GM23338 (cell line): ENCODE results near the gene CNTNAP2. TPM values are rescaled to one million over a fixed set of nuclear protein-coding genes. Genes with fewer than 3 reads are reported as not detected.

Experiments
- ATAC-seq: fragments of 200-7000 bp; cut with Tn5 transposase; 3 replicates; pipeline ENCODE4 v1.9.1; 2020
- DNase-seq: peaks from one replicate; pipeline ENCODE4 v3.0.0-alpha.2; 2015; ENCODE audit warnings: low spot score
- H2AFZ ChIP-seq: fragments of 200-600 bp; sonication (generic); 2 replicates; pipeline ENCODE4 v1.8.0; 2016; ENCODE audit warnings: antibody characterized with exemption, mild to moderate bottlenecking, moderate library complexity
- H3F3A ChIP-seq: fragments of 200-600 bp; sonication (generic); replicated peaks from 2 replicates; pipeline ENCODE4 v1.8.0; 2017; ENCODE audit warnings: antibody characterized with exemption, mixed run types, low read depth
- H3K27ac ChIP-seq: fragments of 200-600 bp; sonication (generic); 2 replicates; pipeline ENCODE4 v1.6.1; 2016; ENCODE audit warnings: low read depth
- H3K27me3 ChIP-seq: fragments of 200-600 bp; sonication (generic); 2 replicates; pipeline ENCODE4 v1.8.0; 2016; ENCODE audit warnings: mild to moderate bottlenecking, mixed run types, moderate library complexity; ENCODE audit not compliant: insufficient read depth
- H3K36me3 ChIP-seq: fragments of 200-600 bp; sonication (generic); 2 replicates; pipeline ENCODE4 v1.8.0; 2016; ENCODE audit warnings: mild to moderate bottlenecking; ENCODE audit not compliant: insufficient read depth
- H3K4me1 ChIP-seq: fragments of 200-600 bp; sonication (generic); 2 replicates; pipeline ENCODE4 v1.8.0; 2016; ENCODE audit warnings: mild to moderate bottlenecking, moderate library complexity; ENCODE audit not compliant: insufficient read depth
- H3K4me2 ChIP-seq: fragments of 200-600 bp; sonication (generic); 2 replicates; pipeline ENCODE4 v1.7.1; 2017; ENCODE audit warnings: mixed run types
- H3K4me3 ChIP-seq: fragments of 200-600 bp; sonication (generic); 2 replicates; pipeline ENCODE4 v1.6.1; 2016; ENCODE audit warnings: mixed run types
- H3K79me2 ChIP-seq: fragments of 200-600 bp; sonication (generic); replicated peaks from 2 replicates; pipeline ENCODE4 v1.8.0; 2017; ENCODE audit warnings: mild to moderate bottlenecking; ENCODE audit not compliant: insufficient read depth
- H3K9me2 ChIP-seq: fragments of 200-600 bp; sonication (generic); 2 replicates; pipeline ENCODE4 v1.8.0; 2017; ENCODE audit not compliant: insufficient read depth
- H4K20me1 ChIP-seq: fragments of 200-600 bp; sonication (generic); replicated peaks from 2 replicates; pipeline ENCODE4 v1.8.0; 2017; ENCODE audit warnings: mild to moderate bottlenecking; ENCODE audit not compliant: insufficient read depth
- H3K27ac Mint-ChIP-seq: 2 replicates; pipeline ENCODE4 v1.8.0; 2020; ENCODE audit warnings: inconsistent platforms, mild to moderate bottlenecking, moderate library complexity, mixed read lengths
- H3K27me3 Mint-ChIP-seq: 3 replicates; pipeline ENCODE4 v1.8.0; 2022; ENCODE audit warnings: low read depth, mild to moderate bottlenecking, moderate library complexity, mixed read lengths, inconsistent platforms; ENCODE audit not compliant: insufficient read depth, poor library complexity
- H3K36me3 Mint-ChIP-seq: 3 replicates; pipeline ENCODE4 v1.8.0; 2021; ENCODE audit warnings: low read depth, mild to moderate bottlenecking, inconsistent platforms, moderate library complexity, mixed read lengths
- H3K4me1 Mint-ChIP-seq: 3 replicates; pipeline ENCODE4 v1.8.0; 2020; ENCODE audit warnings: mild to moderate bottlenecking, inconsistent platforms, mixed read lengths
- H3K4me3 Mint-ChIP-seq: 3 replicates; pipeline ENCODE4 v1.8.0; 2021; ENCODE audit warnings: moderate library complexity, mild to moderate bottlenecking, inconsistent platforms, mixed read lengths
- H3K9me3 Mint-ChIP-seq: 3 replicates; pipeline ENCODE4 v1.8.0; 2020; ENCODE audit warnings: moderate library complexity, mild to moderate bottlenecking, inconsistent platforms, mixed read lengths
- CREB1 ChIP-seq: fragments of 250-450 bp; sonication (Bioruptor Pico); IDR thresholded peaks from 2 replicates; pipeline ENCODE4 v1.5.0; 2020; ENCODE audit warnings: low read depth, mild to moderate bottlenecking, moderate library complexity
- CTCF ChIP-seq, 2 experiments: fragments of 200-600 bp in 1 of 2; sonication (generic) in 1 of 2; conservative IDR thresholded peaks; 2 replicates each; pipeline versions ENCODE4 v1.5.1 to v1.6.1; 2016 to 2017; ENCODE audit warnings: antibody characterized with exemption in 2 of 2, low read depth in 2 of 2, mild to moderate bottlenecking in 2 of 2, moderate library complexity in 1 of 2
- EZH2 ChIP-seq: fragments of 200-600 bp; sonication (generic); IDR thresholded peaks from one replicate; pipeline ENCODE4 v1.8.0; 2017; ENCODE audit warnings: antibody characterized with exemption, mild to moderate bottlenecking, low read depth; ENCODE audit not compliant: unreplicated experiment
- EZH2phosphoT487 ChIP-seq: fragments of 200-600 bp; sonication (generic); IDR thresholded peaks from one replicate; pipeline ENCODE4 v1.8.1; 2018; ENCODE audit warnings: antibody characterized with exemption; ENCODE audit not compliant: unreplicated experiment
- JUNB ChIP-seq: IDR thresholded peaks from one replicate; pipeline ENCODE4 v1.6.1; 2016; ENCODE audit warnings: antibody characterized with exemption; ENCODE audit not compliant: unreplicated experiment
- NANOG ChIP-seq: IDR thresholded peaks from 2 replicates; pipeline ENCODE4 v1.6.1; 2016; ENCODE audit warnings: antibody characterized with exemption, borderline replicate concordance
- POLR2AphosphoS5 ChIP-seq: IDR thresholded peaks from 2 replicates; pipeline ENCODE4 v1.6.1; 2016; ENCODE audit warnings: antibody characterized with exemption, low read depth
- REST ChIP-seq: IDR thresholded peaks from one replicate; pipeline ENCODE4 v1.6.1; 2018; ENCODE audit warnings: antibody characterized with exemption; ENCODE audit not compliant: unreplicated experiment
- ZNF331 ChIP-seq: fragments of 250-450 bp; sonication (Bioruptor Pico); IDR thresholded peaks from 2 replicates; pipeline ENCODE4 v1.5.0; 2020; ENCODE audit warnings: low read depth, mild to moderate bottlenecking, moderate library complexity
- polyA plus RNA-seq: library from polyadenylated mRNA; unstranded; fragments of >200 nt; fragmentation: Nextera tagmentation; extraction: Ambion mirVana; gene quantifications from 2 replicates; pipeline ENCODE4 v1.2.1, GENCODE V29; 2016
- total RNA-seq: library from RNA; depleted of rRNA; stranded (reverse); fragments of >200 nt; shearing (Covaris generic); gene quantifications from 2 replicates; pipeline ENCODE4 v1.2.3, GENCODE V29; 2014
- TF ChIP-seq, protein P1 (sequence below): fragments of 250-450 bp; sonication (Bioruptor Pico); IDR thresholded peaks from 2 replicates; pipeline ENCODE4 v1.5.0; 2020; ENCODE audit warnings: mild to moderate bottlenecking, moderate library complexity
- TF ChIP-seq, protein P2 (sequence below): IDR thresholded peaks from 2 replicates; pipeline ENCODE4 v1.6.1; 2016; ENCODE audit warnings: antibody characterized with exemption

CNTNAP2 gene
- total and polyA plus RNA-seq, 2 experiments from 2014 or later, result 38.2 to 61.3 TPM

GRCh38 chr7:147014286-147014955 is 897.8 kb downstream of the CNTNAP2 start:
- no peak for DNase-seq

More at GRCh38 chr7:147014286-147014955, 897.8 kb downstream of the CNTNAP2 start:
- Histone ChIP-seq H3K4me1 (no peaks in the 10 kb centered on the region), H3K4me2 (no peak overlapping the region), H3K27ac (no peak overlapping the region), H3K79me2 (no peaks in the 10 kb centered on the region), H3K9me2 (no peaks in the 10 kb centered on the region), H3K4me3 (no peak overlapping the region), H3K27me3 (no peaks in the 10 kb centered on the region), H3F3A (no peaks in the 10 kb centered on the region), H2AFZ (no peak overlapping the region), H3K36me3 (no peaks in the 10 kb centered on the region), H4K20me1 (no peaks in the 10 kb centered on the region)
- no peak overlapping the region; the same call in 1 of the 2 replicates for H3K27ac Mint-ChIP-seq
- no peak overlapping the region for H3K4me3 Mint-ChIP-seq
- H3K9me3 Mint-ChIP-seq, result peaks cover 4% of the 10 kb centered on the region; the same call in 2 of the 3 replicates
- H3K4me1 Mint-ChIP-seq, result no peaks in the 10 kb centered on the region
- peaks cover 2% of the 10 kb centered on the region for H3K27me3 Mint-ChIP-seq
- no peak for ATAC-seq
- no peaks in the 10 kb centered on the region for H3K36me3 Mint-ChIP-seq
- TF ChIP-seq JUNB (no peak), CREB1 (CRISPR knock-in tag) (no peak), EZH2phosphoT487 (no peak), ZNF331 (CRISPR knock-in tag) (no peak), REST (no peak), CTCF (conservative IDR thresholded peaks at IDR 0.05; ENCODE audit: low read depth in 2 of 2) (no peak), POLR2AphosphoS5 (no peak), NANOG (no peak), EZH2 (no peak)
- TF ChIP-seq, protein P1, sequence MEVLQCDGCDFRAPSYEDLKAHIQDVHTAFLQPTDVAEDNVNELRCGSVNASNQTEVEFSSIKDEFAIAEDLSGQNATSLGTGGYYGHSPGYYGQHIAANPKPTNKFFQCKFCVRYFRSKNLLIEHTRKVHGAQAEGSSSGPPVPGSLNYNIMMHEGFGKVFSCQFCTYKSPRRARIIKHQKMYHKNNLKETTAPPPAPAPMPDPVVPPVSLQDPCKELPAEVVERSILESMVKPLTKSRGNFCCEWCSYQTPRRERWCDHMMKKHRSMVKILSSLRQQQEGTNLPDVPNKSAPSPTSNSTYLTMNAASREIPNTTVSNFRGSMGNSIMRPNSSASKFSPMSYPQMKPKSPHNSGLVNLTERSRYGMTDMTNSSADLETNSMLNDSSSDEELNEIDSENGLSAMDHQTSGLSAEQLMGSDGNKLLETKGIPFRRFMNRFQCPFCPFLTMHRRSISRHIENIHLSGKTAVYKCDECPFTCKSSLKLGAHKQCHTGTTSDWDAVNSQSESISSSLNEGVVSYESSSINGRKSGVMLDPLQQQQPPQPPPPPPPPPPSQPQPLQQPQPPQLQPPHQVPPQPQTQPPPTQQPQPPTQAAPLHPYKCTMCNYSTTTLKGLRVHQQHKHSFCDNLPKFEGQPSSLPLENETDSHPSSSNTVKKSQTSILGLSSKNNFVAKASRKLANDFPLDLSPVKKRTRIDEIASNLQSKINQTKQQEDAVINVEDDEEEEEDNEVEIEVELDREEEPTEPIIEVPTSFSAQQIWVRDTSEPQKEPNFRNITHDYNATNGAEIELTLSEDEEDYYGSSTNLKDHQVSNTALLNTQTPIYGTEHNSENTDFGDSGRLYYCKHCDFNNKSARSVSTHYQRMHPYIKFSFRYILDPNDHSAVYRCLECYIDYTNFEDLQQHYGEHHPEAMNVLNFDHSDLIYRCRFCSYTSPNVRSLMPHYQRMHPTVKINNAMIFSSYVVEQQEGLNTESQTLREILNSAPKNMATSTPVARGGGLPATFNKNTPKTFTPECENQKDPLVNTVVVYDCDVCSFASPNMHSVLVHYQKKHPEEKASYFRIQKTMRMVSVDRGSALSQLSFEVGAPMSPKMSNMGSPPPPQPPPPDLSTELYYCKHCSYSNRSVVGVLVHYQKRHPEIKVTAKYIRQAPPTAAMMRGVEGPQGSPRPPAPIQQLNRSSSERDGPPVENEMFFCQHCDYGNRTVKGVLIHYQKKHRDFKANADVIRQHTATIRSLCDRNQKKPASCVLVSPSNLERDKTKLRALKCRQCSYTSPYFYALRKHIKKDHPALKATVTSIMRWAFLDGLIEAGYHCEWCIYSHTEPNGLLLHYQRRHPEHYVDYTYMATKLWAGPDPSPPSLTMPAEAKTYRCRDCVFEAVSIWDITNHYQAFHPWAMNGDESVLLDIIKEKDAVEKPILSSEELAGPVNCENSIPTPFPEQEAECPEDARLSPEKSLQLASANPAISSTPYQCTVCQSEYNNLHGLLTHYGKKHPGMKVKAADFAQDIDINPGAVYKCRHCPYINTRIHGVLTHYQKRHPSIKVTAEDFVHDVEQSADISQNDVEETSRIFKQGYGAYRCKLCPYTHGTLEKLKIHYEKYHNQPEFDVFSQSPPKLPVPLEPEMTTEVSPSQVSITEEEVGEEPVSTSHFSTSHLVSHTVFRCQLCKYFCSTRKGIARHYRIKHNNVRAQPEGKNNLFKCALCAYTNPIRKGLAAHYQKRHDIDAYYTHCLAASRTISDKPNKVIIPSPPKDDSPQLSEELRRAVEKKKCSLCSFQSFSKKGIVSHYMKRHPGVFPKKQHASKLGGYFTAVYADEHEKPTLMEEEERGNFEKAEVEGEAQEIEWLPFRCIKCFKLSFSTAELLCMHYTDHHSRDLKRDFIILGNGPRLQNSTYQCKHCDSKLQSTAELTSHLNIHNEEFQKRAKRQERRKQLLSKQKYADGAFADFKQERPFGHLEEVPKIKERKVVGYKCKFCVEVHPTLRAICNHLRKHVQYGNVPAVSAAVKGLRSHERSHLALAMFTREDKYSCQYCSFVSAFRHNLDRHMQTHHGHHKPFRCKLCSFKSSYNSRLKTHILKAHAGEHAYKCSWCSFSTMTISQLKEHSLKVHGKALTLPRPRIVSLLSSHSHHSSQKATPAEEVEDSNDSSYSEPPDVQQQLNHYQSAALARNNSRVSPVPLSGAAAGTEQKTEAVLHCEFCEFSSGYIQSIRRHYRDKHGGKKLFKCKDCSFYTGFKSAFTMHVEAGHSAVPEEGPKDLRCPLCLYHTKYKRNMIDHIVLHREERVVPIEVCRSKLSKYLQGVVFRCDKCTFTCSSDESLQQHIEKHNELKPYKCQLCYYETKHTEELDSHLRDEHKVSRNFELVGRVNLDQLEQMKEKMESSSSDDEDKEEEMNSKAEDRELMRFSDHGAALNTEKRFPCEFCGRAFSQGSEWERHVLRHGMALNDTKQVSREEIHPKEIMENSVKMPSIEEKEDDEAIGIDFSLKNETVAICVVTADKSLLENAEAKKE (CRISPR knock-in tag), result no peak
- TF ChIP-seq, protein P2, sequence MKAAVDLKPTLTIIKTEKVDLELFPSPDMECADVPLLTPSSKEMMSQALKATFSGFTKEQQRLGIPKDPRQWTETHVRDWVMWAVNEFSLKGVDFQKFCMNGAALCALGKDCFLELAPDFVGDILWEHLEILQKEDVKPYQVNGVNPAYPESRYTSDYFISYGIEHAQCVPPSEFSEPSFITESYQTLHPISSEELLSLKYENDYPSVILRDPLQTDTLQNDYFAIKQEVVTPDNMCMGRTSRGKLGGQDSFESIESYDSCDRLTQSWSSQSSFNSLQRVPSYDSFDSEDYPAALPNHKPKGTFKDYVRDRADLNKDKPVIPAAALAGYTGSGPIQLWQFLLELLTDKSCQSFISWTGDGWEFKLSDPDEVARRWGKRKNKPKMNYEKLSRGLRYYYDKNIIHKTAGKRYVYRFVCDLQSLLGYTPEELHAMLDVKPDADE, result no peak
